Sigmoid colon (tissue), 7 donors: ENCODE data around the gene PLG. TPM values are rescaled to one million over a fixed set of nuclear protein-coding genes. Genes with fewer than 3 reads are reported as not detected.
"Not testable (repeated sequence)": the region's sequence is repeated elsewhere in the genome, so short reads cannot be mapped to it uniquely, and the experiment has no call there.

ENCODE experiments used
- DNase-seq: peaks from one replicate; pipeline ENCODE4 v3.0.0-alpha.2; 2019
- H3K27ac ChIP-seq, 4 donors: fragments of 200-600 bp; sonication (generic); one replicate each; pipeline ENCODE4 v1.5.1; 2016 to 2019; ENCODE audit warnings: mild to moderate bottlenecking in 1 of 4
- H3K27me3 ChIP-seq, 3 donors: fragments of 200-600 bp; sonication (generic); one replicate each; pipeline ENCODE4 v1.5.1; 2019; ENCODE audit warnings: mild to moderate bottlenecking in 1 of 3
- H3K36me3 ChIP-seq, 4 donors: fragments of 200-600 bp; sonication (generic); one replicate each; pipeline ENCODE4 v1.5.1; 2016 to 2019
- H3K4me1 ChIP-seq, 4 donors: fragments of 200-600 bp; sonication (generic); one replicate each; pipeline ENCODE4 v1.5.1; 2017 to 2019
- H3K4me3 ChIP-seq, 4 donors: fragments of 200-600 bp; sonication (generic); one replicate each; pipeline ENCODE4 v1.5.1; 2017 to 2019; ENCODE audit warnings: mild to moderate bottlenecking in 2 of 4, moderate library complexity in 1 of 4
- H3K9me3 ChIP-seq, 4 donors: fragments of 200-600 bp in 3 of 4; sonication (generic) in 3 of 4; one replicate each; pipeline versions ENCODE4 v1.5.1 to v1.6.1; 2013 to 2019
- EP300 ChIP-seq, 4 donors: sonication (generic); formaldehyde crosslinking; IDR thresholded peaks; one replicate each; pipeline ENCODE4 v1.6.1; 2017; ENCODE audit warnings: antibody characterized with exemption in 4 of 4
- POLR2A ChIP-seq, 2 donors: fragments of 450-650 bp; IDR thresholded peaks; one replicate each; pipeline ENCODE4 v1.6.1; 2016; ENCODE audit warnings: antibody characterized with exemption in 2 of 2, mild to moderate bottlenecking in 2 of 2, moderate library complexity in 2 of 2
- POLR2AphosphoS5 ChIP-seq, 4 donors: sonication (generic); formaldehyde crosslinking; IDR thresholded peaks; one replicate each; pipeline ENCODE4 v1.6.1; 2017; ENCODE audit warnings: antibody characterized with exemption in 4 of 4
- WGBS, 2 donors: extraction: QIAGEN DNeasy Blood & Tissue Kit; methylation state at CpG; one replicate each; pipeline ENCODE4 v1.1.7; 2013; 5-methylcytosine and 5-hydroxymethylcytosine counted together
- intact Hi-C: fragments of 100-400 bp; cut with DNase I; formaldehyde crosslinking; loops from one replicate; pipeline ENCODE4 v1.15.1; 2023
- polyA plus RNA-seq, 3 donors: library from polyadenylated mRNA; stranded (reverse); fragments of 200-250 nt; gene quantifications; one replicate each; pipeline ENCODE4 v1.2.3, GENCODE V29; 2013
- total RNA-seq, 4 donors: library from RNA; depleted of rRNA; stranded (reverse); fragments of >200 nt; gene quantifications; one replicate each; pipeline ENCODE4 v1.1.0, GENCODE V29; 2016
- TF ChIP-seq, protein P1 (sequence below), 4 experiments: fragments of 450-650 bp in 3 of 4; fragments of 200-600 bp in 1 of 4; IDR thresholded peaks; one replicate each; pipeline ENCODE4 v1.5.1; 2016 to 2019; ENCODE audit warnings: antibody characterized with exemption in 4 of 4, mild to moderate bottlenecking in 3 of 4, moderate library complexity in 2 of 4
- donor health status: healthy with polysubstance abuse.
- donor health status: Bipolar disorder and iron deficiency.
- donor health status: healthy.

The PLG gene
- total and polyA plus RNA-seq, 7 donors: 0.04 TPM; not detected in 6

DNA sequence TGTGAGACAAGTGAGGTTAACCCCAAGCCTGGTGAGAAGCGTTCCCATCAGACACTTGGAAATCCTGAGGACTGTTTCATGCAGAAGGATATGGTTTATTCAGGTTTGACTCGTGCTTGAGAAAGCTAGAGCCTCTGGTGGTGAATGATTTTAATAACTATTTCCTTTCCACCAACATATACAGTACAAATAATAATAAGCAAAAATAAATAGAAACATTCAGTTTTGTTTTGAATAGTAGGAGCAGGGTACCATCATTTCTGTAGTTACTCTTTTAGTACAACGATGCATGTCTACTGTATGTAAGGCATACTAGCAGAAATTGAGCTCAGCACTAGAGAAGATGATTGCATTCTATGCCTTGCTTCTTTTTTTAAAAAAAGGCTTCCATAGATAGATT is 33.5 kb downstream of the PLG start:
- TF ChIP-seq EP300 (IDR thresholded peaks at IDR 0.05) (no peak), POLR2A (IDR thresholded peaks at IDR 0.05) (no peak), POLR2AphosphoS5 (IDR thresholded peaks at IDR 0.05) (no peak)
- TF ChIP-seq, protein P1, sequence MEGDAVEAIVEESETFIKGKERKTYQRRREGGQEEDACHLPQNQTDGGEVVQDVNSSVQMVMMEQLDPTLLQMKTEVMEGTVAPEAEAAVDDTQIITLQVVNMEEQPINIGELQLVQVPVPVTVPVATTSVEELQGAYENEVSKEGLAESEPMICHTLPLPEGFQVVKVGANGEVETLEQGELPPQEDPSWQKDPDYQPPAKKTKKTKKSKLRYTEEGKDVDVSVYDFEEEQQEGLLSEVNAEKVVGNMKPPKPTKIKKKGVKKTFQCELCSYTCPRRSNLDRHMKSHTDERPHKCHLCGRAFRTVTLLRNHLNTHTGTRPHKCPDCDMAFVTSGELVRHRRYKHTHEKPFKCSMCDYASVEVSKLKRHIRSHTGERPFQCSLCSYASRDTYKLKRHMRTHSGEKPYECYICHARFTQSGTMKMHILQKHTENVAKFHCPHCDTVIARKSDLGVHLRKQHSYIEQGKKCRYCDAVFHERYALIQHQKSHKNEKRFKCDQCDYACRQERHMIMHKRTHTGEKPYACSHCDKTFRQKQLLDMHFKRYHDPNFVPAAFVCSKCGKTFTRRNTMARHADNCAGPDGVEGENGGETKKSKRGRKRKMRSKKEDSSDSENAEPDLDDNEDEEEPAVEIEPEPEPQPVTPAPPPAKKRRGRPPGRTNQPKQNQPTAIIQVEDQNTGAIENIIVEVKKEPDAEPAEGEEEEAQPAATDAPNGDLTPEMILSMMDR (IDR thresholded peaks at IDR 0.05): no peak
- H3K27ac ChIP-seq: no peak overlapping the region
- no peak for DNase-seq
- no peaks in the 10 kb centered on the region for H3K27me3 ChIP-seq
- no peaks in the 10 kb centered on the region for H3K9me3 ChIP-seq
- no peaks in the 10 kb centered on the region for H3K4me1 ChIP-seq
- 69 to 74% methylated on average over 3 of the region's 3 CpGs for WGBS, 2 donors
- intact Hi-C loops: no loop called here
- H3K36me3 ChIP-seq: no peaks in the 10 kb centered on the region
- no peak overlapping the region for H3K4me3 ChIP-seq

DNA sequence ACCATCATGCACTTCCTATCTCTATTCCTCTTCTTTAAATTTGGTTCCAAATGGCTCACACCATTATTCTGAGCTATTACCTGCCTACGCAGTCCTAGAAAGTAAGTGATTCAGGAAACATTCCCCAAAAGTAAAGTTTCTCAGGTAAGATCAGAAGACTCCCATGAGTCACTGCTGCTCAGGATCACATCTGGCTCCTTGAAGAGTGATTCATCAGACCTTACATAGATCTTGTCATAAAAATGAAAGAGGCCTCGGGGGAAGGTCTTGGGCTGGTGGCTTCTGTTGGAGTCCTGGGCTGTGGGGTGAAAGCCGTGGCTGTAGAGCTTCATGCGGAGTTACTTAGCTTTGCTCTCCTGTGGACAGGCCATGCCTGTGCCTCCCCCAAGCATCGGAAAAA is 35.9 kb downstream of the PLG start:
- Histone ChIP-seq H3K4me3 (no peak overlapping the region), H3K27me3 (no peaks in the 10 kb centered on the region), H3K9me3 (no peaks in the 10 kb centered on the region), H3K27ac (no peak overlapping the region), H3K36me3 (no peaks in the 10 kb centered on the region), H3K4me1 (no peaks in the 10 kb centered on the region)
- intact Hi-C loops: no loop called here
- WGBS, 2 donors: 88 to 91% methylated on average over 5 of the region's 5 CpGs
- TF ChIP-seq, protein P1 (IDR thresholded peaks at IDR 0.05): no peak
- TF ChIP-seq POLR2AphosphoS5 (IDR thresholded peaks at IDR 0.05): no peak
- no peak for TF ChIP-seq POLR2A (IDR thresholded peaks at IDR 0.05)
- TF ChIP-seq EP300 (IDR thresholded peaks at IDR 0.05): no peak
- no peak for DNase-seq

- Histone ChIP-seq H3K27me3 (no peaks in the 10 kb centered on the region), H3K36me3 (no peaks in the 10 kb centered on the region), H3K27ac (no peak overlapping the region), H3K4me3 (no peak overlapping the region), H3K4me1 (no peaks in the 10 kb centered on the region), H3K9me3 (no peaks in the 10 kb centered on the region)
- no peak for TF ChIP-seq POLR2AphosphoS5 (IDR thresholded peaks at IDR 0.05)
- TF ChIP-seq POLR2A (IDR thresholded peaks at IDR 0.05): no peak
- TF ChIP-seq EP300 (IDR thresholded peaks at IDR 0.05): no peak
- TF ChIP-seq, protein P1 (IDR thresholded peaks at IDR 0.05): no peak
- WGBS, 2 donors: 79 to 89% methylated on average over 6 of the region's 6 CpGs
- intact Hi-C loops: no loop called here
- DNase-seq: no peak
Measured at GRCh38 chr6:160739955-160740354, 37.9 kb downstream of the PLG start.

GRCh38 chr6:160741012-160741411 is 39.0 kb downstream of the PLG start:
- H3K27me3 ChIP-seq, intact Hi-C loops, H3K36me3 ChIP-seq, DNase-seq, H3K4me1 ChIP-seq, H3K27ac ChIP-seq, H3K9me3 ChIP-seq, H3K4me3 ChIP-seq: not testable (repeated sequence)
- 70 to 82% methylated on average over 7 of the region's 7 CpGs for WGBS, 2 donors

GRCh38 chr6:160742090-160742489 is 40.0 kb downstream of the PLG start:
- 55 to 82% methylated on average over 2 of the region's 2 CpGs for WGBS, 2 donors

More at GRCh38 chr6:160742090-160742489, 40.0 kb downstream of the PLG start:
- Histone ChIP-seq H3K27me3 (no peaks in the 10 kb centered on the region), H3K9me3 (peaks cover 0 to 2% (median 0%) of the 10 kb centered on the region in 4 donors), H3K27ac (no peak overlapping the region), H3K36me3 (no peaks in the 10 kb centered on the region), H3K4me3 (no peak overlapping the region), H3K4me1 (no peaks in the 10 kb centered on the region)
- intact Hi-C loops: no loop called here
- TF ChIP-seq, protein P1 (IDR thresholded peaks at IDR 0.05): no peak
- TF ChIP-seq POLR2A (IDR thresholded peaks at IDR 0.05) (no peak), POLR2AphosphoS5 (IDR thresholded peaks at IDR 0.05) (no peak), EP300 (IDR thresholded peaks at IDR 0.05) (no peak)
- DNase-seq: no peak
